Ecto neural progenitor cell (in vitro differentiated cells): ENCODE results near the gene SDC4.

Experiments
- DNase-seq: peaks from one replicate; pipeline ENCODE4 v3.0.0-alpha.2; 2018; ENCODE audit warnings: low spot score

The SDC4 gene

GRCh38 chr20:45297786-45298497 is 50.3 kb downstream of the SDC4 start:
- DNase-seq: no peak

DNA sequence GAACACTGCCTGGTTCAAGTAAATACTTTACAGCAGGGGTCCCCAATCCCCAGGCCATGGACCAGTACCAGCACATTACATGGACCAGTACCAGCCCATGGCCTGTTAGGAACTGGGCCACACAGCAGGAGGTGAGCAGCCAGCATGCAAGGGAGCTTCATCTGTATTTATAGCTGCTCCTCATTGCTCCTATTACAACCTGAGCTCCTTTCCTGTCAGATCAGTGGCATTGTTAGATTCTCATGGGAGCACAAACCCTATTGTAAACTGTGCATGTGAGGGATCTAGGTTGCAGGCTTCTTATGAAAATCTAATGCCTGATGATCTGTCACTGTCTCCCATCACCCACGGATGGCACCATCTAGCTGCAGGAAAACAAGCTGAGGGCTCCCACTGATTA is 53.6 kb downstream of the SDC4 start:
- DNase-seq: no peak

DNA sequence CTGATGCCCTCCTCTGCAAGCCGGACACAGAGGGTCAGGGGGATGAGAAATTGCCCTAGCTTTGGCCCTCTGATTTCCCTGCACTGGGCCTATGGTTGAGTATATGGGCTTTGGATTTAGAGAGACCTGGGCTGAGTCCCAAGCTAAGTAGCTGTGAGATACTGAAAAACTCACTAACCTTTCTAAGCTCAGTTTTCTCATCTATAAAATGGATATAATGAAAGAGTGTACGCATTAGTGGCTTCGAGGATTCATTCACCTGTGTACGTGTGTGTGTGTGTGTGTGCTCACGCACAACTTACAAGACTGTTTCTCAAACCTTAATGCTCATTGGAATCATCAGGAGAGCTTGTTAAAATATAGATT is 54.2 kb downstream of the SDC4 start:
- no peak for DNase-seq

DNA sequence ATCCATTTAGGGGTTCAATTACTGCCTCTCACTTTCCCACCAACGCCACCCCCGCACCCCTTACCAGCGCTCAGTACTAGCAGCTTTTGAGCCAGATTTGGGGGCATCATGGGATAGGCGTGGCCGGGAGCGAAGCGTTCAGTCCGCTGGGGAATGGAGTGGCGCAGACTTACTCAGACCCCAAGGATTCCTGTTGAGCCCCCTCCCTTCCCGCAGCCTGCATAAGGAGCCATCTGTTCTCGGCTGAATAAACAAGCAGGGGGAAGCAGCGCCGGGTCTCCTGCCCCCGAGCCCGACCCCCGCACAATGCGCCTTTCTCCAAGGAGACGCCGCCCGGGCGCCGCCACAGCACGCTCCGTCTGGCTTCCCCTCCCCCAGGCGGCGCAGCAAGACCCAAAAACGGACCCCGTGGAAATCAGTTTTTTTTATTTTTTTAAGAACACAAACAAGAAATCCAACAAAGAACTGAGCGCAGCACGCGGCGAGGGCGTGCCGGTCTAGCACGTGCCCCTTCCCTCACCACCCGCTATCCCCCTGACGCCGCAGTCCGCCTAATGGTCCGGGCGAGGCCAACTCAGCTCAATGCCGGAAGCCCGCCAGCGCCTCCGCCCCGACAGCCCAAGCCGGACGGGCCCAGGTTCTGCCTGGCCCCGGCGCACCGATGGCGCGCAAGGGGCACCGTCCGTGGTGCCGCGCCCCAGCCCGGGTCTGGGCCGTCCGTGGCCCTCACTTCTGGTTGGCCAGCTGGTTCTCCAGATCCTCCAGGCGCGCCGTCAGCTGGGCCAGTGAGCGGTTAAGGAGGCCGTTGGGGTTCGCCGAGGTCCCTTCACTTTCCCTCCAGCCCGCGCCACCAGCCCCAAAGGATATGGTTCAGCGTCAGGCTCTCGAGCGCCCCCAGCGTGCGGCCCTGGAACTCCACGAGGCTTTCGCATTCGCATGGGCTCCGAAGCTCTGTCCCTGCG is 54.9 kb downstream of the SDC4 start:
- peak; percentile 92 for DNase-seq

DNA sequence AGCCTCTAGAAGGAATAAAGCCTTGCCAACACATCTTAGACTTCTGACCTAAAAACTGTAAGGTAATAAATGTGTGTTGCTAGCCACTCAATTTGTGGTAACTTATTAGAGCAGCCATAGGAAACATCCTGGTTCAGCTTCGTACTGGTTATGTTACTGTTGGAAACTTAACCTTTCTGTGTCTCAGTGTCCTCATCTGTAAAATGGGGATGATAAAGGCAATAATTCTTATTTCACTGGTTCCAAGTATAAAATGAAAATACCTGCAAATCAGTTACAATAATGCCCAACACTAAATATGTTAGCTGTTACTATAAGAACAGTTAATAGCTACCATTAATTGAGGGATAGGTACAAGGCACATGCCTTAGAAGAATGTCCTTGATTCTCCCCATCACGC is 55.9 kb downstream of the SDC4 start:
- DNase-seq: no peak

DNA sequence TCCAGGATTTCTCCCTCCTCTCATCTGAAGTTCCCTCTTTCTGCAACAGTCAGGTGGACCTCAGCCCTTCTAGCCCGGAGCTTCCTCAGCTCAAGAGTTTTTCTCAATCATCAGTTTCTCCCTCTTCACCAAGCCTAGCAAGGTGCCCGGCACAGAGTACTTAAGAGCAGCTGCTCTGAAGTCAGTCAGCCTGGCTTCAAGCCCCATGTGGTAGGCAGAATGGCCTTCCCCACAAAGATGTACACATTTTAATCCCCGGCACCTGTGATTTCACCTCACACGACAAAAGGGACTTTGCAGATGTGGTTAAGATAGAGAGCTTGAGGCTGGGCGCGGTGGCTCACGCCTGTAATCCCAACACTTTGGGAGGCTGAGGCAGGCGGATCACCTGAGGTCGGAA is 56.7 kb downstream of the SDC4 start:
- DNase-seq: no peak

GRCh38 chr20:45290677-45291355 is 57.4 kb downstream of the SDC4 start:
- DNase-seq: peak; percentile 85

GRCh38 chr20:45289942-45290676 is 58.1 kb downstream of the SDC4 start:
- no peak for DNase-seq

GRCh38 chr20:45288860-45289259 is 59.4 kb downstream of the SDC4 start:
- no peak for DNase-seq

DNA sequence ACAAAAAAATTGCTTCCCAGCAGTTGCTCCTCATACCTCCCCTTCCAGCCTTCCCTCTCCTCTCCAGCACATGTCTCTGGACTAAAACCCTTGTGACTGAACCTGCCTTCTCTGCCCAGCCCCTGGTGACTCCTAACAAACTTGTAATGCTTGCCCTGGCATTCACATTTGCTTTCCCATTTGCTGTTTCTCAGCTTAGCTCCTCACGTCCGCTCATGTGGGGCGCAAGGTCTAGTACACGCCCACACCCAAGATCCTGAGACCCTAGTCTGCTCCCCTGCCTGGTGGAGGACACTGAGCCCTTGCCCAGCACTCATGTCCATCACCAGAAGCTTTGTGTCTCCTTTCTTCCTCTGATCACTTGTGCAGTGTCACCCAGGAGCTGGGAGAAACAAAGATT is 59.8 kb downstream of the SDC4 start:
- no peak for DNase-seq

DNA sequence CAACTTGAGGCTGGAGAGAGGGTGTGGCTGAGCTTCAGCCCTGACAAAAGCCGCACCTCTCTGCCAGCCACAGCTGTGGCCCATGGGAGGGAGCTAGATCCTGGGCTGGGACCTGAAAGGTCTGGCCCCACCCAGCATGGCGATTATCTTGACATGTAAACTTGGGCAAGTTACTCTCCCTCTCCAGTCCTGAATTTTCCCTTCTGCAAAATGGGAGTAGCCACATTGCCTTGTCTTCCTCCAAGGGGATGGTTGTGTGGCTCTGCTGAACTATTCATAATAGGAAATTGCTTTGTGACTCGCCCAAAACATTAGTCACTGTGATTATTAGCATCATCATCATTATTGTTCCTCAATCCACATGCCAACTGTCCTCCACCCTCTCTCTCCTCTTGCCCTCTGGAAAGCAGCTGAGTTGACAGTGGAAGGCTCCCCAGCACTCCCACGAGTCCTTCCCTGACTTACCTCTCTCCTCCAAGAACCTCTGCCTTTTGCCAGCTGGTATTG is 64.6 kb downstream of the SDC4 start:
- DNase-seq: no peak

- DNase-seq: no peak
Measured at GRCh38 chr20:45282700-45283550, 65.3 kb downstream of the SDC4 start.

DNA sequence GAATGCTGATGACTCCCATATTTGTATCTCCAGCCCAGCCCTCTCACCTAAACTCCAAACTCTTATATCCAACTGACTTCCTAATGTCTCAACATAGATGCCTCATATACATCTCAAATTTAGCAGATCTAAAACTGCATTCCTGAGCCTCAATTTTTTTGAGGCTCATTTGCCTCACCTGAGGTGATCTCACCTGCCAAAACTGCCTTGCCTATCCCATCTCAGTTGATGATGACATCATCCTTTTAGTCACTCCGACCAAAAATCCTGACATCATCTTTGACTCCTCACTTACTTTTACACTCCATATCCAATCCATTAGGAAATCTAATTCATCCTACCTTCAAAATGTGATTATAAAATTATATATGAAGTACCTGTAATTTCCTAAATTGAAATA is 68.2 kb downstream of the SDC4 start:
- no peak for DNase-seq

DNA sequence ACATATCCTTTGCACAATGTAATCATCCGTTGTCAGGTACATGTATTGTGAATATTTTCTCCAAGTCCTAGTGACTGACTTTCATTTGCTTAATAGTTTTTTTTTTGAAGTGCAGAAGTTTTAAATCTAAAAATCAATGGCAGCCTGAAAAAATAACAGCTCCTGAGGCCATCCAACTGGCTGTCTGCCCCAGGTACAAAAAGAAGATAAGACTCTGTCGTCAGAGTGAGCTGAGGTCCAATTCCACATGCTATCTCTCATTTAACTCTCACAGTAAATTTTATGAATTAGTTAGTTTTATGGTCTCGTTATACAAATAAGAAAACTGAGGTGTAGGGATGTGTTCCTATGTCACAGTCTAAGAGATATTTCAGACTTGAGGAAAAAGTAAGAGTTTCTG is 72.9 kb downstream of the SDC4 start:
- DNase-seq: no peak
